ENCODE data around the gene GABRG2. TPM values are rescaled to one million over a fixed set of nuclear protein-coding genes. Genes with fewer than 3 reads are reported as not detected.

The GABRG2 gene
- total RNA-seq, 1 donor from 2014 or later: not detected

- TF ChIP-seq, protein P1, sequence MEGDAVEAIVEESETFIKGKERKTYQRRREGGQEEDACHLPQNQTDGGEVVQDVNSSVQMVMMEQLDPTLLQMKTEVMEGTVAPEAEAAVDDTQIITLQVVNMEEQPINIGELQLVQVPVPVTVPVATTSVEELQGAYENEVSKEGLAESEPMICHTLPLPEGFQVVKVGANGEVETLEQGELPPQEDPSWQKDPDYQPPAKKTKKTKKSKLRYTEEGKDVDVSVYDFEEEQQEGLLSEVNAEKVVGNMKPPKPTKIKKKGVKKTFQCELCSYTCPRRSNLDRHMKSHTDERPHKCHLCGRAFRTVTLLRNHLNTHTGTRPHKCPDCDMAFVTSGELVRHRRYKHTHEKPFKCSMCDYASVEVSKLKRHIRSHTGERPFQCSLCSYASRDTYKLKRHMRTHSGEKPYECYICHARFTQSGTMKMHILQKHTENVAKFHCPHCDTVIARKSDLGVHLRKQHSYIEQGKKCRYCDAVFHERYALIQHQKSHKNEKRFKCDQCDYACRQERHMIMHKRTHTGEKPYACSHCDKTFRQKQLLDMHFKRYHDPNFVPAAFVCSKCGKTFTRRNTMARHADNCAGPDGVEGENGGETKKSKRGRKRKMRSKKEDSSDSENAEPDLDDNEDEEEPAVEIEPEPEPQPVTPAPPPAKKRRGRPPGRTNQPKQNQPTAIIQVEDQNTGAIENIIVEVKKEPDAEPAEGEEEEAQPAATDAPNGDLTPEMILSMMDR (IDR thresholded peaks at IDR 0.05): no peak
- no peak overlapping the region for H3K27ac Mint-ChIP-seq (ENCODE audit: unreplicated experiment)
- no peaks in the 10 kb centered on the region for H3K4me1 Mint-ChIP-seq (ENCODE audit: unreplicated experiment)
- no peaks in the 10 kb centered on the region for H3K27me3 Mint-ChIP-seq (ENCODE audit: unreplicated experiment)
- H3K36me3 Mint-ChIP-seq (ENCODE audit: unreplicated experiment): no peaks in the 10 kb centered on the region
- no peak overlapping the region for H3K4me3 Mint-ChIP-seq (ENCODE audit: unreplicated experiment)
- DNase-seq (ENCODE audit: extremely low spot score, unreplicated experiment): no peak
- peaks cover 3% of the 10 kb centered on the region for H3K9me3 Mint-ChIP-seq (ENCODE audit: unreplicated experiment)
Measured at GRCh38 chr5:162132348-162132747, 64.8 kb downstream of the GABRG2 start.

- no peak for DNase-seq (ENCODE audit: extremely low spot score, unreplicated experiment)
- TF ChIP-seq, protein P1 (IDR thresholded peaks at IDR 0.05): no peak
- no peaks in the 10 kb centered on the region for H3K36me3 Mint-ChIP-seq (ENCODE audit: unreplicated experiment)
- H3K27me3 Mint-ChIP-seq (ENCODE audit: unreplicated experiment): no peaks in the 10 kb centered on the region
- peaks cover 10% of the 10 kb centered on the region for H3K9me3 Mint-ChIP-seq (ENCODE audit: unreplicated experiment)
- no peak overlapping the region for H3K27ac Mint-ChIP-seq (ENCODE audit: unreplicated experiment)
- no peaks in the 10 kb centered on the region for H3K4me1 Mint-ChIP-seq (ENCODE audit: unreplicated experiment)
- no peak overlapping the region for H3K4me3 Mint-ChIP-seq (ENCODE audit: unreplicated experiment)
Measured at GRCh38 chr5:162139190-162139589, 71.6 kb downstream of the GABRG2 start.

- no peak for DNase-seq (ENCODE audit: extremely low spot score, unreplicated experiment)
- TF ChIP-seq, protein P1 (IDR thresholded peaks at IDR 0.05): no peak
- Mint-ChIP-seq H3K4me1 (ENCODE audit: unreplicated experiment) (no peaks in the 10 kb centered on the region), H3K27me3 (ENCODE audit: unreplicated experiment) (no peaks in the 10 kb centered on the region), H3K27ac (ENCODE audit: unreplicated experiment) (no peak overlapping the region), H3K4me3 (ENCODE audit: unreplicated experiment) (no peak overlapping the region), H3K36me3 (ENCODE audit: unreplicated experiment) (no peaks in the 10 kb centered on the region), H3K9me3 (ENCODE audit: unreplicated experiment) (peaks cover under 1% of the 10 kb centered on the region)
Measured at GRCh38 chr5:162154242-162154641, 86.7 kb downstream of the GABRG2 start.

- TF ChIP-seq, protein P1 (IDR thresholded peaks at IDR 0.05): no peak
- no peak for DNase-seq (ENCODE audit: extremely low spot score, unreplicated experiment)
- Mint-ChIP-seq H3K4me1 (ENCODE audit: unreplicated experiment) (no peaks in the 10 kb centered on the region), H3K4me3 (ENCODE audit: unreplicated experiment) (no peak overlapping the region), H3K27me3 (ENCODE audit: unreplicated experiment) (no peaks in the 10 kb centered on the region), H3K9me3 (ENCODE audit: unreplicated experiment) (peaks cover 12% of the 10 kb centered on the region), H3K36me3 (ENCODE audit: unreplicated experiment) (no peaks in the 10 kb centered on the region), H3K27ac (ENCODE audit: unreplicated experiment) (no peak overlapping the region)
Measured at GRCh38 chr5:162160401-162160800, 92.8 kb downstream of the GABRG2 start.

DNA sequence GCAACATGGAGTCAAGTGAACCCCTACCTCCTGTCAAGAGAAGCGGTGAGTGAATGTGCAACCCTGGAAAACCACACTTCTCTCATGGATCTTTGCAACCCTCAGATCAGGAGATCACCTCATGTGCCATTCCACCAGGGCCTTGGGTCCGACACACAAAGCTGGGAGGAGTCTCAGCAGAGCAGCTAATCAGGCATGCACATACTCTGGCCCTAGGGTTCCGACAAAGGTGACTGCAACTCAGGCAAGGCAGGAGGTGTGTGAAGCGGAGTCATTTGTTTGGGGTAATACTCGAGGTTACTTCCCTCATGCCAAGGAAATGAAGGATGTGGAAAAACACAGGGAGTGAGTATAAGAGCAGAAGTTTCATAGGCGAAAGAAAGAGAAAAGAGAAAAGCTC lies 96.1 kb downstream of the GABRG2 start:
- Mint-ChIP-seq H3K36me3 (ENCODE audit: unreplicated experiment) (no peaks in the 10 kb centered on the region), H3K27ac (ENCODE audit: unreplicated experiment) (no peak overlapping the region), H3K4me1 (ENCODE audit: unreplicated experiment) (no peaks in the 10 kb centered on the region), H3K4me3 (ENCODE audit: unreplicated experiment) (no peak overlapping the region), H3K9me3 (ENCODE audit: unreplicated experiment) (peaks cover 35% of the 10 kb centered on the region), H3K27me3 (ENCODE audit: unreplicated experiment) (no peaks in the 10 kb centered on the region)
- DNase-seq (ENCODE audit: extremely low spot score, unreplicated experiment): no peak
- TF ChIP-seq, protein P1 (IDR thresholded peaks at IDR 0.05): no peak
